Neural progenitor cell (in vitro differentiated cells): Measurements from ENCODE around the gene CDK7. TPM values are rescaled to one million over a fixed set of nuclear protein-coding genes. Genes with fewer than 3 reads are reported as not detected.

Experiments
- DNase-seq: peaks from one replicate; pipeline ENCODE4 v3.0.0-alpha.2; 2016; ENCODE audit warnings: low spot score
- H2AFZ ChIP-seq: fragments of 200-600 bp; sonication (generic); replicated peaks from 2 replicates; pipeline ENCODE4 v1.6.1; 2016; ENCODE audit warnings: antibody characterized with exemption
- H3F3A ChIP-seq: fragments of 200-600 bp; sonication (generic); 2 replicates; pipeline ENCODE4 v1.6.1; 2016; ENCODE audit warnings: antibody characterized with exemption, low read depth
- H3K27ac ChIP-seq: fragments of 200-600 bp; sonication (generic); 2 replicates; pipeline ENCODE4 v1.5.1; 2016; ENCODE audit warnings: mild to moderate bottlenecking
- H3K27me3 ChIP-seq: fragments of 200-600 bp; sonication (generic); 2 replicates; pipeline ENCODE4 v1.6.1; 2016; ENCODE audit warnings: mild to moderate bottlenecking, moderate library complexity
- H3K36me3 ChIP-seq: fragments of 200-600 bp; sonication (generic); 2 replicates; pipeline ENCODE4 v1.5.1; 2016
- H3K4me1 ChIP-seq: fragments of 200-600 bp; sonication (generic); 2 replicates; pipeline ENCODE4 v1.6.1; 2016; ENCODE audit warnings: mixed run types
- H3K4me2 ChIP-seq: fragments of 200-600 bp; sonication (generic); 2 replicates; pipeline ENCODE4 v1.6.1; 2016
- H3K4me3 ChIP-seq: fragments of 200-600 bp; sonication (generic); 2 replicates; pipeline ENCODE4 v1.5.1; 2016
- H3K79me2 ChIP-seq: fragments of 200-600 bp; sonication (generic); 2 replicates; pipeline ENCODE4 v1.6.1; 2016; ENCODE audit warnings: low read depth
- H3K9ac ChIP-seq: fragments of 200-600 bp; sonication (generic); 2 replicates; pipeline ENCODE4 v1.6.1; 2016
- H3K9me3 ChIP-seq: fragments of 200-600 bp; sonication (generic); 2 replicates; pipeline ENCODE4 v1.5.1; 2016; ENCODE audit warnings: low read depth
- H4K20me1 ChIP-seq: fragments of 200-600 bp; sonication (generic); 2 replicates; pipeline ENCODE4 v1.6.1; 2016; ENCODE audit warnings: low read depth
- H3K27ac Mint-ChIP-seq: 3 replicates; pipeline ENCODE4 v1.8.0; 2021; ENCODE audit warnings: mixed read lengths
- H3K27me3 Mint-ChIP-seq: 2 replicates; pipeline ENCODE4 v1.8.0; 2022; ENCODE audit warnings: low read depth, mild to moderate bottlenecking, inconsistent platforms, moderate library complexity, mixed read lengths; ENCODE audit not compliant: insufficient read depth
- H3K36me3 Mint-ChIP-seq: 3 replicates; pipeline ENCODE4 v1.8.0; 2021; ENCODE audit warnings: mixed read lengths
- H3K4me1 Mint-ChIP-seq: 3 replicates; pipeline ENCODE4 v1.8.0; 2021; ENCODE audit warnings: mixed read lengths
- H3K4me3 Mint-ChIP-seq: 3 replicates; pipeline ENCODE4 v1.8.0; 2021; ENCODE audit warnings: mild to moderate bottlenecking, moderate library complexity, mixed read lengths
- H3K9me3 Mint-ChIP-seq: 3 replicates; pipeline ENCODE4 v1.8.0; 2020; ENCODE audit warnings: mixed read lengths
- EZH2 ChIP-seq: fragments of 200-600 bp; sonication (generic); IDR thresholded peaks from 2 replicates; pipeline ENCODE4 v1.6.1; 2017; ENCODE audit warnings: antibody characterized with exemption, mild to moderate bottlenecking, moderate library complexity
- EZH2phosphoT487 ChIP-seq: fragments of 200-600 bp; sonication (generic); IDR thresholded peaks from 2 replicates; pipeline ENCODE4 v1.6.1; 2017; ENCODE audit warnings: antibody characterized with exemption
- total RNA-seq: library from RNA; depleted of rRNA; stranded (reverse); fragments of >200 nt; gene quantifications from 2 replicates; pipeline ENCODE4 v1.2.3, GENCODE V29; 2015; ENCODE audit warnings: low replicate concordance
- TF ChIP-seq, protein P1 (sequence below): fragments of 200-600 bp; sonication (generic); IDR thresholded peaks from 2 replicates; pipeline ENCODE4 v1.5.1; 2017; ENCODE audit warnings: antibody characterized with exemption, mild to moderate bottlenecking

The CDK7 gene
- total RNA-seq, 1 donor from 2014 or later, result 57.3 TPM

DNA sequence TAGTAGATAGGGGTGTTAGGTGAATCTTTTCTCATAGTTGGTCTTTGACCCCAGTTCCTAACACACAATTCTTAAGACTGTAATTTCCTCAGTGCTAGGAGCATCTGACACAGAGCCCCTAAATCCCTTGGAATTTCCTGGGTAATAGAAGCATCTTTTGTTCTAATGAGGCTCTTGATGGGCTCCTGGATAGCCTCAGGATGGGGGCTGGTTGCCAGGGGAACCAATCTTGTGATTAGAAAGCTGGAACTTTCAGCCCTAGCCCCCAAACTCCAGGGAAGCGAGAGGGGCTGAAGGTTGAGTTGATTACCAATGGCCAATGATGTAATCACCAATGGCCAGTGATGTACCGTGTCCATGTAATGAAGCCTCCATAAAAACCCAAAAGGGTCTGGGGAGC is 53.4 kb downstream of the CDK7 start:
- H3K27me3 ChIP-seq, result no peaks in the 10 kb centered on the region
- Mint-ChIP-seq H3K27me3 (no peaks in the 10 kb centered on the region), H3K27ac (peak overlapping the region; percentile 57), H3K4me3 (no peak overlapping the region), H3K36me3 (no peaks in the 10 kb centered on the region), H3K4me1 (peaks cover 47% of the 10 kb centered on the region), H3K9me3 (no peaks in the 10 kb centered on the region)
- DNase-seq, result peak; percentile 70
- H4K20me1 ChIP-seq, result no peaks in the 10 kb centered on the region
- no peaks in the 10 kb centered on the region for H3K9me3 ChIP-seq
- no peak overlapping the region for H2AFZ ChIP-seq
- no peak overlapping the region for H3K9ac ChIP-seq
- H3F3A ChIP-seq, result peaks cover 12% of the 10 kb centered on the region
- peak overlapping the region; percentile 38 for H3K4me2 ChIP-seq
- H3K4me1 ChIP-seq, result peaks cover 18% of the 10 kb centered on the region
- no peaks in the 10 kb centered on the region for H3K36me3 ChIP-seq
- TF ChIP-seq, protein P1, sequence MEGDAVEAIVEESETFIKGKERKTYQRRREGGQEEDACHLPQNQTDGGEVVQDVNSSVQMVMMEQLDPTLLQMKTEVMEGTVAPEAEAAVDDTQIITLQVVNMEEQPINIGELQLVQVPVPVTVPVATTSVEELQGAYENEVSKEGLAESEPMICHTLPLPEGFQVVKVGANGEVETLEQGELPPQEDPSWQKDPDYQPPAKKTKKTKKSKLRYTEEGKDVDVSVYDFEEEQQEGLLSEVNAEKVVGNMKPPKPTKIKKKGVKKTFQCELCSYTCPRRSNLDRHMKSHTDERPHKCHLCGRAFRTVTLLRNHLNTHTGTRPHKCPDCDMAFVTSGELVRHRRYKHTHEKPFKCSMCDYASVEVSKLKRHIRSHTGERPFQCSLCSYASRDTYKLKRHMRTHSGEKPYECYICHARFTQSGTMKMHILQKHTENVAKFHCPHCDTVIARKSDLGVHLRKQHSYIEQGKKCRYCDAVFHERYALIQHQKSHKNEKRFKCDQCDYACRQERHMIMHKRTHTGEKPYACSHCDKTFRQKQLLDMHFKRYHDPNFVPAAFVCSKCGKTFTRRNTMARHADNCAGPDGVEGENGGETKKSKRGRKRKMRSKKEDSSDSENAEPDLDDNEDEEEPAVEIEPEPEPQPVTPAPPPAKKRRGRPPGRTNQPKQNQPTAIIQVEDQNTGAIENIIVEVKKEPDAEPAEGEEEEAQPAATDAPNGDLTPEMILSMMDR, result no peak
- TF ChIP-seq EZH2 (no peak), EZH2phosphoT487 (no peak)
- H3K27ac ChIP-seq, result peak overlapping the region; percentile 11
- no peak overlapping the region for H3K4me3 ChIP-seq
- H3K79me2 ChIP-seq, result no peaks in the 10 kb centered on the region

DNA sequence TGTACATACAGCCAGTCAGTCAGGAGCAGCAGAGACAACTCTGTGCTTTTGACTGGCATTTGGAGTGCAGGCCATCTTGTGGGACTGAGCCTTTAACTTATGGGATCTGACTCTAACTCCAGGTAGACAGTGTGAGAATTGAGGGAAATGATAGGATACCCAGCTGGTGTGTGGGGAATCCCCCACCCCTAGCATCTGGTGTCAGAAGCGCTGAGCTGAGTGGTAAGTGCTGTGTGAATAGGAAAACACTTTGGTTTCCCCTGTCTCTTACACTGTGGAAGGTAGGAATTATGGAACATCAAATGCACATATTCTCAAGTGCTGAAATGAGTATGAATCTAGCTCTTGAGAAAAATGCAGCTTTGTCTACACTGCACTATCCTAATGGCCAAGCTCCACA is 54.0 kb downstream of the CDK7 start:
- Histone ChIP-seq H3K27me3 (no peaks in the 10 kb centered on the region), H3K9ac (no peak overlapping the region), H3K4me1 (peaks cover 18% of the 10 kb centered on the region), H3K4me3 (no peak overlapping the region), H3K27ac (no peak overlapping the region), H2AFZ (peak overlapping the region; percentile 46), H4K20me1 (no peaks in the 10 kb centered on the region), H3K4me2 (peak overlapping the region; percentile 38), H3F3A (peaks cover 12% of the 10 kb centered on the region), H3K79me2 (no peaks in the 10 kb centered on the region), H3K36me3 (no peaks in the 10 kb centered on the region), H3K9me3 (no peaks in the 10 kb centered on the region)
- no peak for DNase-seq
- H3K27ac Mint-ChIP-seq, result peak overlapping the region; percentile 46
- H3K9me3 Mint-ChIP-seq, result no peaks in the 10 kb centered on the region
- TF ChIP-seq EZH2, result no peak
- TF ChIP-seq, protein P1, result no peak
- TF ChIP-seq EZH2phosphoT487, result no peak
- no peaks in the 10 kb centered on the region for H3K27me3 Mint-ChIP-seq
- no peaks in the 10 kb centered on the region for H3K36me3 Mint-ChIP-seq
- no peak overlapping the region for H3K4me3 Mint-ChIP-seq
- H3K4me1 Mint-ChIP-seq, result peaks cover 47% of the 10 kb centered on the region

DNA sequence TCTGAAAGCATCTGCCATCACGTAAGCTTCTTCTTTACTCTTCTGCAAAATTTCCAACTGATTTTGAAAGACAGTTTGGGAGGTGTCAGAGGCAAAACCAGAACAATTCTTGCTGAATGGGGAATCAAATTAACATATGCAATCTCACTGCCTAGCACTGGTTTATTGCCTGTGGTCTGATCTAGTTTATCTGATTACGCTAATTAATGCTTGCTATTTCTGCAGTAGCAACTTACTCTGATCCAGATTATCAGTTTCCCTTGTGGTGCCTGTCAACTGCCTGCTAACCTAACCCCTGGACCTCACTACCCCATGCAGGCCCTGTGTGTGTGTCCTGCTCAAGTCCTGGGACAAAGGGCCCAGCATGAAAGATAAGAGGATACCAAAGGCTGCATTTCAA is 57.6 kb downstream of the CDK7 start:
- no peak overlapping the region for H3K9ac ChIP-seq
- H3K9me3 ChIP-seq, result no peaks in the 10 kb centered on the region
- no peak overlapping the region for H3K4me3 ChIP-seq
- DNase-seq, result peak; percentile 12
- H3K27ac ChIP-seq, result no peak overlapping the region
- Mint-ChIP-seq H3K27me3 (no peaks in the 10 kb centered on the region), H3K36me3 (peaks cover 1% of the 10 kb centered on the region), H3K4me1 (peaks cover 36% of the 10 kb centered on the region), H3K27ac (no peak overlapping the region), H3K9me3 (no peaks in the 10 kb centered on the region), H3K4me3 (no peak overlapping the region)
- H2AFZ ChIP-seq, result no peak overlapping the region
- H3F3A ChIP-seq, result peaks cover 5% of the 10 kb centered on the region
- H3K27me3 ChIP-seq, result no peaks in the 10 kb centered on the region
- no peak overlapping the region for H3K4me2 ChIP-seq
- H3K79me2 ChIP-seq, result no peaks in the 10 kb centered on the region
- H4K20me1 ChIP-seq, result no peaks in the 10 kb centered on the region
- TF ChIP-seq, protein P1, result no peak
- TF ChIP-seq EZH2 (no peak), EZH2phosphoT487 (no peak)
- H3K4me1 ChIP-seq, result peaks cover 25% of the 10 kb centered on the region
- no peaks in the 10 kb centered on the region for H3K36me3 ChIP-seq
